HepG2 (cell line): ENCODE results near the gene SH3YL1.

Experiments used
- ATF1 ChIP-seq: IDR thresholded peaks from 2 replicates; pipeline ENCODE4 v1.6.1; 2016; ENCODE audit warnings: mild to moderate bottlenecking, control low read depth
- NFE2L2 ChIP-seq: fragments of 150-350 bp; IDR thresholded peaks from 2 replicates; pipeline ENCODE4 v1.6.1; 2014; ENCODE audit warnings: low read length
- SMC3 ChIP-seq: IDR thresholded peaks from 2 replicates; pipeline ENCODE4 v1.6.1; 2011; ENCODE audit warnings: low read length, improper control_type of control experiment
- STAT6 ChIP-seq: sonication (generic); formaldehyde crosslinking; IDR thresholded peaks from 2 replicates; pipeline ENCODE4 v1.4.0; 2020; ENCODE audit warnings: missing genetic modification reagents, mild to moderate bottlenecking, borderline replicate concordance
- ZNF207 ChIP-seq: fragments of 450-650 bp; IDR thresholded peaks from 2 replicates; pipeline ENCODE4 v1.6.1; 2016; ENCODE audit warnings: antibody characterized with exemption, borderline replicate concordance
- ZNF781 ChIP-seq: sonication (generic); formaldehyde crosslinking; IDR thresholded peaks from 2 replicates; pipeline ENCODE4 v1.5.1; 2020; ENCODE audit warnings: borderline replicate concordance, mild to moderate bottlenecking, missing genetic modification reagents; ENCODE audit errors: not compliant biosample characterization

- TF ChIP-seq ZNF207: no peak
- TF ChIP-seq ZNF781: no peak
- TF ChIP-seq STAT6: no peak
- no peak for TF ChIP-seq NFE2L2
- no peak for TF ChIP-seq SMC3
- no peak for TF ChIP-seq ATF1
Measured at GRCh38 chr2:199041-199966, 64.5 kb downstream of the SH3YL1 start.
